ENCODE measurements around the gene MIDN.

GRCh38 chr19:1238369-1239303 lies 9.7 kb upstream of the MIDN start:
- no peak for TF ChIP-seq POLR2AphosphoS5 (IDR thresholded peaks at IDR 0.05; ENCODE audit: low read length)
- no peak for TF ChIP-seq CTCF (IDR thresholded peaks at IDR 0.05 in 2 of 3, conservative IDR thresholded peaks at IDR 0.05 in 1 of 3; ENCODE audit: control insufficient read depth in 2 of 3, extremely low read depth in 1 of 3, insufficient read depth in 1 of 3, low read depth in 3 of 3, low read length in 3 of 3)
- no peak for TF ChIP-seq CBFB (IDR thresholded peaks at IDR 0.05; ENCODE audit: low read depth)
- TF ChIP-seq BCL3 (IDR thresholded peaks at IDR 0.05; ENCODE audit: borderline replicate concordance, insufficient read depth, low read depth, low read length, poor library complexity, severe bottlenecking) = no peak
- TF ChIP-seq BCL11A (IDR thresholded peaks at IDR 0.05; ENCODE audit: low read depth, low read length) = no peak
- TF ChIP-seq SRF (IDR thresholded peaks at IDR 0.05; ENCODE audit: low read depth in 2 of 2, low read length in 2 of 2) = no peak
- TF ChIP-seq NFXL1 (IDR thresholded peaks at IDR 0.05; ENCODE audit: borderline replicate concordance) = no peak
- no peak for TF ChIP-seq EZH2 (IDR thresholded peaks at IDR 0.05; ENCODE audit: borderline replicate concordance, control insufficient read depth, low read depth, low read length)
- TF ChIP-seq CREM (IDR thresholded peaks at IDR 0.05; ENCODE audit: low read depth) = no peak

All from GM12878 (cell line).